ENCODE results near the gene SLCO4A1. TPM values are rescaled to one million over a fixed set of nuclear protein-coding genes. Genes with fewer than 3 reads are reported as not detected.
A peak's percentile ranks its signal among the peaks of the same experiment; 100 is the strongest.
"Not testable (repeated sequence)": the region's sequence is repeated elsewhere in the genome, so short reads cannot be mapped to it uniquely, and the experiment has no call there.

The SLCO4A1 gene
- polyA plus RNA-seq, 3 donors = 3.3 to 4.4 (median 3.5) TPM

- DNase-seq = no peak
Observed at GRCh38 chr20:62665153-62665754, 23.0 kb downstream of the SLCO4A1 start.

DNA sequence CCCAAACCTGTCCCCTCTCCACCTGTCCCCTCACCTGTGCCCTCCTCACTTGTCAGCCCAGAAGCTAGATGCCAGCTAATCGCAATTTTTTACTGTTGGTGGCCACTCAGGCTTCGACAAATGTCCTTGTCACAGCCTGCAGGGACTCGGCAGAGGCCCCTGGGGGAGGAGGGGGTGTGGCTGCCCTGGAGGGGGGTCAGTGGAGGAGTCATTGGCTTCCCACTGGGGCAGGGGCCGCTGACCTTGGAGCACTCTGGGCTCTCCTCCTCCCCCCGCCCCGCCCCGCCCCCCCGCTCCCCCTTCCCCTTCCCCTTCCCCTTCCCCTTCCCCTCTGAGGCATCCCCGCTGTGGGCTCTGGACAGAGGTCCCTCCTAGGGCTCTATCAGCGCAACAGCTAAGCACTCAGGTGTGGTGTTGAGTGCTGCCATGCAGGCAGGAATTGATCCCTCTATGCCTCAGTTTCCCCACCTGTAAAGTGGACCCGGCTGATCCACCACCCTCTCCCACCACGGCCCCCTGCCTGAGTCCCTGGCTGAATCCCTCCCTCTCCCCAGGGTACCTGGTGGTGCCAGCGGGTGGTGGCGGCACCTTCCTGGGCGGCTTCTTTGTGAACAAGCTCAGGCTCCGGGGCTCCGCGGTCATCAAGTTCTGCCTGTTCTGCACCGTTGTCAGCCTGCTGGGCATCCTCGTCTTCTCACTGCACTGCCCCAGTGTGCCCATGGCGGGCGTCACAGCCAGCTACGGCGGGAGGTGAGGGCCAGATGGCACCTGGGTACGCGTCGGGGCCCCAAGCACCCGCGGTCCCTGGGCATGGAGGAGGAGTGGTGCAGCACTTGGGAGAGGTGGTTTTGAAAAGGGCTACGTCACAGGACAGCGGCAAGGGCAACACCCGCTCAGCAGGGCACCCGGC is 23.8 kb downstream of the SLCO4A1 start:
- DNase-seq = no peak

GRCh38 chr20:62666736-62667529 is 24.6 kb downstream of the SLCO4A1 start:
- no peak for DNase-seq

GRCh38 chr20:62667530-62668440 is 25.5 kb downstream of the SLCO4A1 start:
- no peak for DNase-seq

DNA sequence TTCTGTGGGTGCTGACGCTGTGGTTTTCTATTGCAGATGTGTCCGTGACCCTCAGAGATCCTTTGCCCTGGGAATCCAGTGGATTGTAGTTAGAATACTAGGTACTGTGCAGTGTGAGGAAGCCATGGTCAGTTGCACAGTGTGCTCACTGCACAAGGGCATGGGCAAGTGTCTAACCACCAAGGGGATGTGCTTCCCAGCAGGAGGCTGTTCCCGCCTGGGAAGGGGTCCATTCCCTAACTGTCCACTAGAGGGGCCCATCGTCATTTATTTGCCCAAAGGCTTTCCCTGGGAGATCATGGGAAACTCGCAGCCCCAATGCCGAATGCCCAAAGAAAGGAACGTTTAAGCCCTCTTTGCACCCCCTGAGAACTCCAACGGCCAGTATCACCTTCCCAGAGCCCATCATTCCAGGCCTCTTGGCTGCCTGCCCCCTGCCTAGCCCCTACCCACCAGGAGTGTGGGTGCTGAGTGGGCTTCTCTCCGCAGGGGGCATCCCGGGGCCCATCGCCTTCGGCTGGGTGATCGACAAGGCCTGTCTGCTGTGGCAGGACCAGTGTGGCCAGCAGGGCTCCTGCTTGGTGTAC is 26.2 kb downstream of the SLCO4A1 start:
- peak; percentile 80 for DNase-seq

- no peak for DNase-seq
Observed at GRCh38 chr20:62669249-62669648, 26.9 kb downstream of the SLCO4A1 start.

DNA sequence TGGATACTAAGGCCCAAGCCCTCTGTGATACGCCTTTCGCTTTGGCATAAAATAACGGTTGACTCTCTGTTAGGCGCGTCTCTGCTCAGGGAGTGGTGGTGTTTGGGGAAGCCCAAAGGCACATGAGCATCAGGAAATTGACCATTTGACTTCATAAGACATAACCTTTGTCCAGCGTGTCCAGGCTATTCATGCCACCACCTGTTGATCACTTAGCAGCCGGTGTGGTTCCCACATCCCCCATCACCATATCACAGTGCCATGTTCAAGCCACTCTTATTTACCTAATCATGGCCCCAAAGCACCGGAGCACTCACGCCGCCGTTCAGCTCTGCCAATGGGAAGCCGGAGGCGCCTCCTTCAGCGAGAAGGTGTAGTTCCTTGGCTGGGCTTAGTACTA is 27.9 kb downstream of the SLCO4A1 start:
- no peak for DNase-seq

- DNase-seq = no peak
Observed at GRCh38 chr20:62670998-62671397, 28.7 kb downstream of the SLCO4A1 start.

DNA sequence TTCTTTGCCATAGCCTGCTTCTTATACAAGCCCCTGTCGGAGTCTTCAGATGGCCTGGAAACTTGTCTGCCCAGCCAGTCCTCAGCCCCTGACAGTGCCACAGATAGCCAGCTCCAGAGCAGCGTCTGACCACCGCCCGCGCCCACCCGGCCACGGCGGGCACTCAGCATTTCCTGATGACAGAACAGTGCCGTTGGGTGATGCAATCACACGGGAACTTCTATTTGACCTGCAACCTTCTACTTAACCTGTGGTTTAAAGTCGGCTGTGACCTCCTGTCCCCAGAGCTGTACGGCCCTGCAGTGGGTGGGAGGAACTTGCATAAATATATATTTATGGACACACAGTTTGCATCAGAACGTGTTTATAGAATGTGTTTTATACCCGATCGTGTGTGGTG is 29.5 kb downstream of the SLCO4A1 start:
- DNase-seq = no peak

- DNase-seq = no peak
Observed at GRCh38 chr20:62674370-62674769, 32.1 kb downstream of the SLCO4A1 start.

DNA sequence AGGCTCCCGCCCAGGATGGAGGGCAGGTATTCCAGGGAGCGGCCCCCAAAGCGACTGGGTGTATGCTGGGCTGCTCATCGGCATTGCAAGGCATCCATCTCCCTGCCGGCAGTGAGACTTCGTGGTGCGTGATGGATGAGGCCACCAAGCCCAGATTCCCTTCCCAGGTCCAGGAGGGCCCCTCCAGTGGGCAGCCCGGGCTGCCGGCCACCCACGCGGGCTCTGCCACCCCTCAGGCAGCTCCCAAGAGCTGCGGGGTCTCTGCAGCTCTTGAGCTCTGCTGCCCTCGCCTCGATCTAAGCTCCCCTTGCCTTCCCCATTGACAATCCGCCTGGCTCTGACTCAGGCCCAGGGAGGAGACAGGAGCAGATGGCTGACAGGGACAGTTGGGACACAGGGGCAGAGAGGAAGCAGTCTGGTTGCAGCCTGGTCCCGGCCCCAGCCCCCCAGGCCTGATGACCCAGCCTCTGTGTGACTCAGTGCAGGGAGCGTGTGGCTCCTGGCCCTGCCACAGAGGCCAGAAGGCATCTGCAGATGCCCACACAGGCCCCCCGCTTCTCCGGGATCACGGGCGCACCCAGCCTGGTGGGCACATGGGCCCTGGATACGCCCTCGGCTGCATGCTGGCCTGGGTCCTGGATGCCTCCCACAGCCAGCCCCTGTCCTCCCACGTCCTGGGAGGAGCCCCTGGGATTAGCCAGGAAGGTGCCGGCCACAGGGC is 33.0 kb downstream of the SLCO4A1 start:
- DNase-seq = no peak

- no peak for DNase-seq
Observed at GRCh38 chr20:62675877-62676260, 33.6 kb downstream of the SLCO4A1 start.

GRCh38 chr20:62676976-62677375 is 34.7 kb downstream of the SLCO4A1 start:
- DNase-seq = no peak

DNA sequence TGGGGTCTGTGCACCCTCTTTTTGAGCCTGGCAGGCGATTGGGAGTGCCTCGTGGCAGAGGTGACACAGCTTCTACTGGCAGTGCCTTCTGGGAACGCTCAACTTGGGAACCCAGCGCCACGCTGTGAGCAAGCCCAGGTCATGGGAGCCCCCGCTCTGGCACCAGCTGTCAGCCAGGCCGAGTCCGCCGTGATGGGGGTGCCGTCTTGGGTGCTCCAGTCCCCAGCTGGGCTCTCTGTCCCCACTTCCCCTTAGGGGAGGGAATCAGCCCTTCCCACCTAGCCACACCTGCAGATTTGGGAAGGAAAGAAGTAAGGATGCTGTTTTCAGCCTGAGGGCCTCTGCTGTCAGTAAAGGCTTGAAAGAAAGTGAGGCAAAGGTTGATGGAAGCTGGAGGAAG is 35.4 kb downstream of the SLCO4A1 start:
- DNase-seq = no peak

DNA sequence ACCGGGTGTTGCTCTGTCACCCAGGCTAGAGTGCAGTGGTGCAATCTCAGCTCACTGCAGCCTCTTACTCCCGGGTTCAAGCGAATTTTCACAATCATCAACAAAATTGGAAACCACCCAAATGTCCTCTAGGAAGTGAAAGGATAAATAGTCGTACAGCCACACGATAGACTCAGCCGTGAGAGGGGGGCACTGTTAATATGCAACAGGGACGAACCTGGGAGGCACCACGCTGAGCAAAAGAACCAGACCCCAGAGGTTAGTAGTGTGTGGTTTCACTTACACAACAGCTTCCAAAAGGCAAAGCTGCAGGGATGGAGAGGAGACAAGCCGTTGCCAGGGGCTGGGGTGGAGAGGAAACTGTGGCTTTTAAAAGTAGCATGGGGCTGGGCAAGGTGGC is 36.2 kb downstream of the SLCO4A1 start:
- no peak for DNase-seq

DNA sequence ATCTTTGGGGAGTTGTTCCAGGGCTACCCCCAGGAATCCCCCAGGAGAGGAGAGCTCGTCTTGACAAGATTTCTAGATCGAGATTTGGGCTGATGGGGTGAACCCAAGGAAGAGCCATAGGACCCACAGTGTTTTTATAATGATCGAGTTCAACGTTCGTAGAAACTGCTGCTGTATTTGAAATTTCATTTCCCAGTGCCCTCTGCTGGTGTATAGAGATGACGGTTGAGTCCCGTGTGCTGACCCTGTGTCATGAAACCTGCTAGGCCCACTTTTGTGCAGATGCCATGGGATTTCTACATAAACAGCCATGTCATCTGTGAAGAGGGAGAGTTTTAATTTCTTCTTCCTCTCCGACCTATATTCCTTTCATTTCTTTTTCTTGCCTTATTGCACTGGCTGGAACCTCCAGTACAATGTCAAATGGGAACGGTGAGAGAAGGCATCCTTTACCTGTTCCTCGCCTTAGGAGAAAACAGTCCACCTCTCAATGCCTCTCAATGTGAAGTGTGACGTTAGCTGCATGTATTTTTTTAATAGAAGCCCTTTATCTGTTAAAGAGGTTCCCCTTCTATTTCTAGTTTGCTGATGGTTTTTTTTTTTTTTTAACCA is 37.8 kb downstream of the SLCO4A1 start:
- no peak for DNase-seq

DNA sequence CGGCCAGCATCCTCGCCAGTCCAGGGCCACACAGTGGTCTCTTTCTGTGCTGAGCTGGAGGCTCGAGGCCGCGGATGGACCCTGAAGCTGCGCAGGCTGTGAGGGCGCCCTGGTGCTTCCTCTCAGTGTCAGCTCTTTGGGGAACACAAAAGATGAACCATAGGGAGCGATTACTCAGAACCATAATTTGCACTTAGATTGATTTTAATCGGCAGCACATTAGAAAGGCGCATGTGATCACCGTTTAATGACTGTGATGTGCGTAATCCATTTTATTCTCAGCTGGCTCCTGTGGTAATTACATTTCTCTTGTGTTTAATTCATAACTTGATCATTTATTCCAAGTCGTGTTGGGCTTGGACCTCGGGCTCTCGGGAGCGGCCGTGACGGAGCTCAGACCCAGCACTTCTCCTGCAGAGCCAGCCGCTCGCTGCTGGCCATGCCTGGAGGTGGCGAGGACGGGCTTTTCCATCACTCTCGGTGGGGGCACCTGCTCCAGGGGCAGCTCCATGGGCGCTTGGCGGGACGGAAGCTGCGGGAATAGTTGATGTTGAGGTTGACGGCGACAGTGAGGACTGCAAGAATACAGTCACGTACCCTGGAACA is 40.7 kb downstream of the SLCO4A1 start:
- no peak for DNase-seq

GRCh38 chr20:62683660-62684322 is 41.5 kb downstream of the SLCO4A1 start:
- DNase-seq = not testable (repeated sequence)

DNA sequence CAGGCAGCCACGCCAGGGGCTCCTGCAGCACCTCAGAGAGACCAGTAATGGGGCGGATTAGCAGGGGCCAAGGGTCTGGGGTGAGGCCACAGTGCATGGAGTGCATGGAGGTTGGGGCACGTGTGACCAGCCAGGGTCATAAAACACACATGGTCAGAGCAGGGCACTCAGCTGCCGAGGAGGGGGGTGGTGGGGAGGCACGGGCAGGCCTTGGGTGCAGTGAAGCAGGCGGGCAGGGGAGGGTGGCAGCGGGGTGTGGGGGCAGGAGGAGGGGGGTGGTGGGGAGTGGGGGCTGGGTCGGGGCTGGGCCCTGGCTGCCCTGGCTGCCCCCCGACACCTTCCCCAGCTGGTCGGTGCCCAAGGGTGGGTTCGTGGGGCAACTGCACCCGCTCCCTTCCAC is 42.7 kb downstream of the SLCO4A1 start:
- no peak for DNase-seq

Data from renal pelvis (tissue), 4 donors.